ENCODE measurements around the gene SERTM1.

DNA sequence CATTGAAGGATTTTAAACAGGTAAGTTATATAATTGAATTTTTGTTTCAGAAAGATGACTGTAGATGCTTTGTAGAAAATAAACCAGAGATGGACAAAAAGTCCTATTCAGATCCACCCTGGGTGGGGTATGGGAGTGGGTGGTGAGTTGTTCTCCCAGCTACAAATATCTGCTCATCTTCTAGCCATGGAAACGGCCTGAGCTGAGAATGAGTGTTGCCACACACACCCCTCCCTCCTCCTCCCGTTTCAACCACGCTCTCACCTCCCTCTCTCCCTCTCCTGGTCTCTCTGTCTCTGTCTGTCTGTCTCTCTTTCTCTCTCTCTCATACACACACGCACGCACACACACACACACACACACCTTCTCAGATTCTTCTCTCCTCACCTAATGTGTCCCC, 26.4 kb downstream of the SERTM1 start:
- TF ChIP-seq POLR2A (IDR thresholded peaks at IDR 0.05; ENCODE audit: low read depth, low read length) = no peak
- TF ChIP-seq TAF1 (IDR thresholded peaks at IDR 0.05; ENCODE audit: borderline replicate concordance, low read depth, low read length) = no peak
- no peak for TF ChIP-seq POLR2AphosphoS5 (IDR thresholded peaks at IDR 0.05; ENCODE audit: low read depth, low read length)

Data from GM12892 (cell line).